ENCODE results near the gene MYD88. TPM values are rescaled to one million over a fixed set of nuclear protein-coding genes. Genes with fewer than 3 reads are reported as not detected.

The MYD88 gene
- total RNA-seq, 1 donor from 2014 or later = 70.2 TPM

- H3K4me1 ChIP-seq = peaks cover 42% of the 10 kb centered on the region
- no peaks in the 10 kb centered on the region for H3K27me3 ChIP-seq
- ATAC-seq = no peak
- peaks cover 36% of the 10 kb centered on the region for H3K36me3 ChIP-seq
- DNase-seq = no peak
- intact Hi-C loops (cut with DNase I) = no loop called here
- peak overlapping the region; percentile 83 for H3K4me3 ChIP-seq
- TF ChIP-seq CTCF (IDR thresholded peaks at IDR 0.05) = no peak
- peak overlapping the region; percentile 96 for H3K27ac ChIP-seq
- no peaks in the 10 kb centered on the region for H3K9me3 ChIP-seq
These were observed 679 bp upstream of the MYD88 start for GRCh38 chr3:38137615-38138348.

- no peaks in the 10 kb centered on the region for H3K27me3 ChIP-seq
- DNase-seq (peak; percentile 59), ATAC-seq (no peak)
- H3K9me3 ChIP-seq = no peaks in the 10 kb centered on the region
- no peak for TF ChIP-seq CTCF (IDR thresholded peaks at IDR 0.05)
- H3K4me3 ChIP-seq = peak overlapping the region; percentile 83
- peak overlapping the region; percentile 96 for H3K27ac ChIP-seq
- peaks cover 22% of the 10 kb centered on the region for H3K36me3 ChIP-seq
- H3K4me1 ChIP-seq = peaks cover 41% of the 10 kb centered on the region
- intact Hi-C loops (cut with DNase I) = no loop called here
These were observed 730 bp downstream of the MYD88 start for GRCh38 chr3:38139191-38139590.

GRCh38 chr3:38139652-38140051 lies 1.2 kb downstream of the MYD88 start:
- peak overlapping the region; percentile 96 for H3K27ac ChIP-seq
- intact Hi-C loops (cut with DNase I) = no loop called here
- no peaks in the 10 kb centered on the region for H3K27me3 ChIP-seq
- DNase-seq (peak; percentile 49), ATAC-seq (no peak)
- peak overlapping the region; percentile 83 for H3K4me3 ChIP-seq
- no peak for TF ChIP-seq CTCF (IDR thresholded peaks at IDR 0.05)
- H3K4me1 ChIP-seq = peaks cover 36% of the 10 kb centered on the region
- H3K36me3 ChIP-seq = peaks cover 17% of the 10 kb centered on the region
- H3K9me3 ChIP-seq = no peaks in the 10 kb centered on the region

- no peaks in the 10 kb centered on the region for H3K9me3 ChIP-seq
- intact Hi-C loops (cut with DNase I) = no loop called here
- TF ChIP-seq CTCF (IDR thresholded peaks at IDR 0.05) = no peak
- DNase-seq (peak; percentile 49), ATAC-seq (no peak)
- peaks cover 27% of the 10 kb centered on the region for H3K4me1 ChIP-seq
- H3K36me3 ChIP-seq = peaks cover 13% of the 10 kb centered on the region
- no peak overlapping the region for H3K27ac ChIP-seq
- no peaks in the 10 kb centered on the region for H3K27me3 ChIP-seq
- peak overlapping the region; percentile 83 for H3K4me3 ChIP-seq
These were observed 2.1 kb downstream of the MYD88 start for GRCh38 chr3:38140326-38141172.

- H3K4me1 ChIP-seq = peaks cover 22% of the 10 kb centered on the region
- no peaks in the 10 kb centered on the region for H3K9me3 ChIP-seq
- no peak for TF ChIP-seq CTCF (IDR thresholded peaks at IDR 0.05)
- intact Hi-C loops (cut with DNase I) = no loop called here
- no peak for ATAC-seq
- DNase-seq = no peak
- H3K27ac ChIP-seq = no peak overlapping the region
- H3K36me3 ChIP-seq = peaks cover 13% of the 10 kb centered on the region
- H3K27me3 ChIP-seq = no peaks in the 10 kb centered on the region
- H3K4me3 ChIP-seq = no peak overlapping the region
These were observed 2.9 kb downstream of the MYD88 start for GRCh38 chr3:38141173-38141951.

All from upper lobe of right lung (tissue), 1 donor.